ENCODE data around the gene CASP8AP2.
"Not testable (repeated sequence)": the region's sequence is repeated elsewhere in the genome, so short reads cannot be mapped to it uniquely, and the experiment has no call there.

CASP8AP2 gene

DNA sequence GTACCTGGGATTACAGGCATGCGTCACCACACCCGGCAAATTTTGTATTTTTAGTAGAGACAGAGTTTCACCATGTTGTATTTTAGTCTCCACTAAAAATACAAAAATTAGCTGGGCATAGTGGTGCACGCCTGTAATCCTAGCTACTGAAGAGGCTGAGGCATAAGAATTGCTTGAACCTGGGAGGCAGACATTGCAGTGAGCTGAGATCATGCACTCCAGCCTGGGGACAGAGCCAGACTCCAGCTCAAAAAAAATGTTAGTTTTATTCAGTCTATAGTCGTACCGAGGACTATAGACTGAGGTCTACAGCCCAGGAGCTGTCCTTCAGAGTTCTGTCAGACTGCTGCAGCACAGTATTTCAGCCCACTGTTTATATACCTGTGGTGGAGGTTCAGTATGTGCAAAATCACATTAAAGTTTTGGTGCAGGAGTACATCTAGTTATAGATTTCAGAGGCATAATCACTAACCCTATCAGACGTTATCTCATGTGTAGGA lies 3.6 kb upstream of the CASP8AP2 start:
- no peak for DNase-seq

- not testable (repeated sequence) for DNase-seq
These were observed 1.1 kb upstream of the CASP8AP2 start for GRCh38 chr6:89828475-89828987.

GRCh38 chr6:89828988-89829471 lies 650 bp upstream of the CASP8AP2 start:
- DNase-seq: no peak

GRCh38 chr6:89830170-89830809 lies 610 bp downstream of the CASP8AP2 start:
- no peak for DNase-seq

DNA sequence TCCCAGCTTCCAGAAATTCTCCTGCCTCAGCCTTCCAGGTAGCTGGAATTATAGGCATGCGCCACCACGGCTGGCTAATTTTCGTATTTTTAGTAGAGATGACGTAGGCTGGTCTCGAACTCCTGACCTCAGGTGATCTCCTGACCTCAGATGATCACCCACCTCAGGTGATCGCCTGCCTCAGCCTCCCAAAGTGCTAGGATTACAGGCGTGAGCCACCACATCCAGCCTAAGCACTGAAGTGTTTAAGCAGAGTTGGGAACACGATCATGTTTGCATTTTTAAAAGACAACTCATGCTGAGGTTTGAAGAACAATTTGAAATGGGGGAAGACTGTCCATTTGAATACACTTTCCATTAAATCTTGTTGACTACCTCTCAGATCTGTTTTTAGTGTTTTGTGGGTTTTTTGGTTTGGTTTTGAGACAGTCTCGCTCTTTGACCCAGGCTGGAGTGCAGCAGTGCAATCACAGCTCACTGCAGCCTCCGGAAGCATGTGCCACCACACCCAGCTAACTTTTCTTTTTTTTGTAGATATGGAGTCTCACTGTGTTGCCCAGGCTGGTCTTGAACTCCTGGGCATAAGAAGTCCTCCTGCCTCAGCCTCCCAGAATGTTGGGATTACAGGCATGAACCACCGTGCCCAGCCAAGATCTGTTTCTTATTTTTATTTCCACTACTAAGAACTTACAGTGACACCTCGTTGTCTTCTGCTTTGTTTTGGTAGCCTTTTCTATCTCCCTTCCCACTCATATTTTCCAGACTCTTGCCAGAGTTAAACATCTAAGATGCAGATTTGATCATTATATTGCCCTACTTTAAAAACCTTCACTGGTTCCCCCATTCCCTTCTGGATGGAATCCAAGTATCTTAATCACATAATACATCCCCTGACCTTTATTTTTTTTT lies 5.5 kb downstream of the CASP8AP2 start:
- DNase-seq: no peak

DNA sequence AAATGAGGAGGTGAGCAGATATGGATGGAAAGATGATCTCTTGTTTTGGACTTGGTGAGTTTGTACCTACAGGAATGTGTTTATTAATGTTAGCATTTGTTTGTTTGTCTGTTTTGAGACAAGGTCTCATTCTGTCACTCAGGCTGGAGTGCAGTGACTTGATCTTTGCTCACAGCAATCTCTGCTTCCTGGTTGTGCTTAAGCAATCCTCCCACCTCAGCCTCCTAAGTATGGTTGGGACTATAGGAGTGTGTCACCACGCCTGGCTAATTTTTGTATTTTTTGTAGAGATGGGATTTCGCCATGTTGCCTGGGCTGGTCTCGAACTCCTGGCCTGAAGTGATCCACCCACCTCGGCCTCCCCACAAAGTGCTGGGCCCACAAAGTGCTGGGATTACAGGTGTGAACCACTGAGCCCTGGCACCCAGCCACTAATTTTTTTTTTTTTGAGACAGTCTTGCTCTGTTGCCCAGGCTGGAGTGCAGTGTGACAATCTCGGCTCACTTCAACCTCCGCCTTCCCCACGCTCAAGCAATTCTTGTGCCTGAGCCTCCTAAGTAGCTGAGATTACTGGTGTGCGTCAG lies 7.1 kb downstream of the CASP8AP2 start:
- DNase-seq: no peak

DNA sequence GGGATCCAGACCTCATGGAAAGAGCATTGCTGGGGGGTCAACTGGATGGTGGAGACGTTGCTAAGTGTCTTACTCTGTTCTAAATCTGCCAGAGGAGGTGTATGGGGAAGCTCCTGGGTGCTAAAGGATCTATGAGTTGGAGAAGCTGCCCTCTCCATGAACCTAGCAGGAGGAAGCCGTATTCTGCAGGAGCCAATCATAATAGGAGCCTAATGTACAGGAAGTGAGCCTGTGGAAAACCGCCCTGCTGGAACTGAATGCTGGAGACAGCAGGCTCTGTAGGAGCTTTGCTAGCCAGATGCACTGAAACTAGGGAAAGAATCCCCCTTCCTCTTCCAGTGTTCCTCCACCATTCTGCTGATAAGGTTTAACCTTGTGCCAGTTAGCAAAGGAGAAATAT lies 10.9 kb downstream of the CASP8AP2 start:
- DNase-seq: no peak

GRCh38 chr6:89842228-89842627 lies 12.5 kb downstream of the CASP8AP2 start:
- no peak for DNase-seq

- DNase-seq: no peak
These were observed 13.4 kb downstream of the CASP8AP2 start for GRCh38 chr6:89843070-89843469.

GRCh38 chr6:89847513-89847912 lies 17.8 kb downstream of the CASP8AP2 start:
- DNase-seq: not testable (repeated sequence)

GRCh38 chr6:89853068-89853467 lies 23.4 kb downstream of the CASP8AP2 start:
- DNase-seq: no peak

DNA sequence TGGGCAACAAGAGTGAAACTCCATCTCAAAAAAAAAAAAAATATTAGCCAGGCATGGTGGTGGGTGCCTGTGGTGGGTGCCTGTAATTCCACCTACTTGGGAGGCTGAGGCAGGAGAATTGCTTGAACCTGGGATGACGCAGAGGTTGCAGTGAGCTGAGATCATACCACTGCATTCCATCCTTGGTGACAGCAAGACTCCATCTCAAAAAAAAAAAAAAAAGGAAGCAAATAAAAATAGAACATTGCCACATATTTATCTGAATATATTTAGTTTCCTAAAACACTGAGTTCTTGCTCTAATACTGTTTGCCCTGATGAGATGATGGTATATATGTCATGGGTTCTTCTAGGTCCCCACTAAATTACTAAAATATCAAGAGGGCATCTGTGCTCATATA lies 28.4 kb downstream of the CASP8AP2 start:
- no peak for DNase-seq

- no peak for DNase-seq
These were observed 30.1 kb downstream of the CASP8AP2 start for GRCh38 chr6:89859744-89860143.

DNA sequence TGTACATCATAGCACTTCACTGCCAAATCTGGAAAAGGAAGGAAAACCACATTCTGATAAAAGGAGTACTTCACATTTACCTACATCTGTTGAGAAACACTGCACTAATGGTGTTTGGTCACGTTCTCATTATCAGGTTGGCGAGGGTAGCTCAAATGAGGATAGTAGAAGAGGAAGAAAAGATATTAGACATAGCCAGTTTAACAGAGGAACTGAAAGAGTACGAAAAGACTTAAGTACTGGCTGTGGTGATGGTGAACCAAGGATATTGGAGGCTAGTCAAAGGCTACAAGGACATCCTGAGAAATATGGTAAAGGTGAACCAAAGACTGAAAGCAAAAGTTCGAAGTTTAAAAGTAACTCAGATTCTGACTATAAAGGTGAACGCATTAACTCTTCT lies 32.6 kb downstream of the CASP8AP2 start:
- DNase-seq: no peak

- no peak for DNase-seq
These were observed 33.0 kb downstream of the CASP8AP2 start for GRCh38 chr6:89862698-89863097.

DNA sequence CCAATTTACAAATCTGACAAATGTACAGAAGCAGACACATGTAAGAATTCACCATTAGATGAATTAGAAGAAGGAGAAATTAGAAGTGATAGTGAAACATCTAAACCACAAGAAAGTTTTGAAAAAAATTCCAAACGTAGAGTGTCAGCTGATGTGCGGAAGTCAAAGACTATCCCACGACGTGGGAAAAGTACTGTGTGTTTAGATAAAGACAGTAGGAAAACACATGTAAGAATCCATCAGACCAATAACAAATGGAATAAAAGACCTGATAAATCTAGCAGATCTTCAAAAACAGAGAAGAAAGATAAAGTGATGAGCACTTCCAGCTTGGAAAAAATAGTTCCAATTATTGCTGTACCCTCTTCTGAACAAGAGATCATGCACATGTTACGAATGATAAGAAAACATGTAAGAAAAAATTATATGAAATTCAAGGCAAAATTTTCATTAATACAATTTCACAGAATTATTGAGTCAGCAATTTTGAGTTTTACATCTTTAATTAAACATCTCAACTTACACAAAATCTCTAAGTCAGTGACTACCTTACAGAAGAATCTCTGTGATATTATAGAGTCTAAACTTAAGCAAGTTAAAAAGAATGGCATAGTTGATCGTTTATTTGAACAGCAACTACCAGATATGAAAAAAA lies 36.5 kb downstream of the CASP8AP2 start:
- no peak for DNase-seq

- no peak for DNase-seq
These were observed 44.0 kb downstream of the CASP8AP2 start for GRCh38 chr6:89873721-89874120.

GRCh38 chr6:89874438-89874837 lies 44.8 kb downstream of the CASP8AP2 start:
- no peak for DNase-seq

GRCh38 chr6:89886378-89887120 lies 56.9 kb downstream of the CASP8AP2 start:
- no peak for DNase-seq

DNA sequence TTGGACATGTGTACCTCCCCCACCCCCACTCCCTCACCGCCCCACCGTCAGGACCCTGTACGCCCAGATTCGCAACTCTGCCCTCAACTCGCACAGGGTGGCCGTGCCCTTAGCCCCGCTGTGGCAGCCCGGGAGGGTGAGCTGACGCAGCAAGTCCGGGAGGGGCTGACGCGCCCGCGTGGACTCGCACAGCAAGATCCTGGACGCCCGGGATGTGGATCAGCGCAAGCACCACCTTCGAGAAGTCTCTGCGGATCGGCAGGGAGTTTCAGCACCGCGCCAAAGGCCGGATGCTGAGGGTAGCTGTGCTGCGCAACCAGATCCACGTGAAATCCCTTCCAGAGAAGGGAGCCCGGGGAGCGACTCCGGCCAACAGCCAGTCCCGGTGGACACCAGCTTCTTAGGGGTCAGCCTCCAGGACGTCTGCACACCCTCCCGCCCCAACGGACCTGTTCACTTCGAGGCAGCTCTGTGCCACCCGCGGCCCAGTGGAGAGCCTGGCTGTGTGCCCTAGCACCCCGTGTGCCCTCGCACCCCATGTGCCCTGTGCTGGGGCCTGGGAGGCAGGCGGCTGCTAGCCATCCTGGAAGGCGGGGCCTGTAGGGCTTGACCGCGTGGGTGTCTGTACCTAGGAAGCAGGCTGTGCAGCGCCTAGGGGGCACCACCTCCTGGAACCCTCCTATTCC lies 57.9 kb downstream of the CASP8AP2 start:
- DNase-seq: no peak

DNA sequence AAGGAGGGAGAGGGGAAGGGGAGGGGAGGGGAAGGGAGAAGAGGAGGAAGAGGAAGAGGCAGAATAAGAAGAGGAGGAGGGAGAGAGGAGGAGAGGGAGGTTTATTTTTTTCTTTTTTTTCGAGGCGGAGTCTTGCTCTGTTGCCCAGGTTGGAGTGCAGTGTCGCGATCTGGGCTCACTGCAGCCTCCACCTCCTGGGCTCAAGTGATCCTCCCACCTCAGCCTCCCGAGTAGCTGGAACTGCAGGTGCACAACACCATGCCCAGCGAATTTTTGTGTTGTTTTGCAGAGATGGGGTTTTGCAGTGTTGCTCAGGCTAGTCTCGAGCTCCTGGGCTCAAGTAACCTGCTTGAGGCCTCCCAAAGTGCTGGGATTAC lies 58.4 kb downstream of the CASP8AP2 start:
- no peak for DNase-seq

GRCh38 chr6:89888871-89889270 lies 59.2 kb downstream of the CASP8AP2 start:
- DNase-seq: no peak

Measured in stimulated activated CD4-positive, alpha-beta T cell treated with anti-CD3 and anti-CD28 coated beads, Interleukin-2, amount 100 ng/mL, for 48 hours (primary cell).